ENCODE measurements around the gene ZNF410.

GRCh38 chr14:73886449-73887317, at the start of gene ZNF410:
- TF ChIP-seq CTCF (IDR thresholded peaks at IDR 0.05) (no peak), POLR2A (IDR thresholded peaks at IDR 0.05) (peak; percentile 59), POLR2AphosphoS5 (IDR thresholded peaks at IDR 0.05) (peak; percentile 80 to 89 (median 80))

Data from breast epithelium (tissue), 3 donors.